Left ventricle myocardium inferior (tissue), 1 donor: Measurements from ENCODE around the gene ADAM10. TPM values are rescaled to one million over a fixed set of nuclear protein-coding genes. Genes with fewer than 3 reads are reported as not detected.
A peak's percentile ranks its signal among the peaks of the same experiment; 100 is the strongest.

Experiments used
- DNase-seq: peaks from one replicate; pipeline ENCODE4 v3.0.0-alpha.2; 2020
- H3K27ac ChIP-seq: fragments of 200-600 bp; replicated peaks from 2 replicates; pipeline ENCODE4 v1.8.0; 2021
- H3K27me3 ChIP-seq: fragments of 200-600 bp; 2 replicates; pipeline ENCODE4 v1.8.0; 2021; ENCODE audit warnings: low read depth
- H3K36me3 ChIP-seq: fragments of 200-600 bp; 2 replicates; pipeline ENCODE4 v1.8.0; 2021
- H3K4me1 ChIP-seq: fragments of 200-600 bp; 2 replicates; pipeline ENCODE4 v1.8.0; 2021
- H3K4me3 ChIP-seq: fragments of 200-600 bp; 2 replicates; pipeline ENCODE4 v1.8.0; 2021; ENCODE audit warnings: mild to moderate bottlenecking, moderate library complexity
- H3K9me3 ChIP-seq: fragments of 200-600 bp; replicated peaks from 2 replicates; pipeline ENCODE4 v1.8.0; 2021
- intact Hi-C: fragments of 100-400 bp; cut with micrococcal nuclease; formaldehyde crosslinking; loops from one replicate; pipeline ENCODE4 v1.11.0; 2022
- total RNA-seq: library from RNA; stranded (reverse); fragmentation: NEBNext Ultra II Directional; extraction: Animal tissue kit (Norgen Biotek cat#: 25700); gene quantifications from one replicate; pipeline ENCODE4 v1.2.1, GENCODE V29; 2021
- TF ChIP-seq, protein P1 (sequence below): fragments of 200-600 bp; IDR thresholded peaks from 2 replicates; pipeline ENCODE4 v1.8.0; 2021; ENCODE audit warnings: antibody characterized with exemption, mild to moderate bottlenecking, borderline replicate concordance
- donor health status: DM: no; HTN: yes; CAD: no; lungs with severe emphysema.

ADAM10 gene
- total RNA-seq, 1 donor from 2014 or later: 74.0 TPM

DNA sequence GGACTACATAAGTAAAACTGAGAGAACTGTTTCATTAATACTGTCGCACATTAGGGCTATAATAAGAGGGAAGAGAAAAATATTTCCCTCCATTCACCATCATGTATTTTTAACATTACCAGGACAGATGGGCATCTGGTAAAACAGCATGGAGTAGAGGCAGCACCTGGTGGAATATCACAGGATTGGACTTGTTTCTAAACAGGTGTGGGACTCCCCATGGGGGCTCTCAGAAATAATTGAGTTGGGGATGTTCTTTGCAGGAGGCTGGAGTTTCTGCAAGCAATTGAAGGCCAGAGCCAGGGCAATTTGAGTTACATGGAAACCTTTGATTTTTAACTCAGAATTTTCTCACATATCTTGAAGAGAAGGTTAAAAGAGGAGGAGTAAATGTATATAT, 13.2 kb upstream of the ADAM10 start:
- intact Hi-C loops: no loop called here
- no peak overlapping the region for H3K27ac ChIP-seq
- TF ChIP-seq, protein P1, sequence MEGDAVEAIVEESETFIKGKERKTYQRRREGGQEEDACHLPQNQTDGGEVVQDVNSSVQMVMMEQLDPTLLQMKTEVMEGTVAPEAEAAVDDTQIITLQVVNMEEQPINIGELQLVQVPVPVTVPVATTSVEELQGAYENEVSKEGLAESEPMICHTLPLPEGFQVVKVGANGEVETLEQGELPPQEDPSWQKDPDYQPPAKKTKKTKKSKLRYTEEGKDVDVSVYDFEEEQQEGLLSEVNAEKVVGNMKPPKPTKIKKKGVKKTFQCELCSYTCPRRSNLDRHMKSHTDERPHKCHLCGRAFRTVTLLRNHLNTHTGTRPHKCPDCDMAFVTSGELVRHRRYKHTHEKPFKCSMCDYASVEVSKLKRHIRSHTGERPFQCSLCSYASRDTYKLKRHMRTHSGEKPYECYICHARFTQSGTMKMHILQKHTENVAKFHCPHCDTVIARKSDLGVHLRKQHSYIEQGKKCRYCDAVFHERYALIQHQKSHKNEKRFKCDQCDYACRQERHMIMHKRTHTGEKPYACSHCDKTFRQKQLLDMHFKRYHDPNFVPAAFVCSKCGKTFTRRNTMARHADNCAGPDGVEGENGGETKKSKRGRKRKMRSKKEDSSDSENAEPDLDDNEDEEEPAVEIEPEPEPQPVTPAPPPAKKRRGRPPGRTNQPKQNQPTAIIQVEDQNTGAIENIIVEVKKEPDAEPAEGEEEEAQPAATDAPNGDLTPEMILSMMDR: no peak
- no peaks in the 10 kb centered on the region for H3K27me3 ChIP-seq
- H3K9me3 ChIP-seq: peaks cover 16% of the 10 kb centered on the region
- H3K4me1 ChIP-seq: no peaks in the 10 kb centered on the region
- H3K4me3 ChIP-seq: no peak overlapping the region
- no peaks in the 10 kb centered on the region for H3K36me3 ChIP-seq
- DNase-seq: no peak

GRCh38 chr15:58762285-58762684, 12.8 kb upstream of the ADAM10 start:
- peaks cover 16% of the 10 kb centered on the region for H3K9me3 ChIP-seq
- H3K27ac ChIP-seq: no peak overlapping the region
- no peak for DNase-seq
- H3K4me3 ChIP-seq: no peak overlapping the region
- H3K4me1 ChIP-seq: no peaks in the 10 kb centered on the region
- TF ChIP-seq, protein P1: no peak
- H3K27me3 ChIP-seq: no peaks in the 10 kb centered on the region
- H3K36me3 ChIP-seq: no peaks in the 10 kb centered on the region
- intact Hi-C loops: no loop called here

GRCh38 chr15:58761010-58761388, 11.5 kb upstream of the ADAM10 start:
- TF ChIP-seq, protein P1: no peak
- H3K4me1 ChIP-seq: no peaks in the 10 kb centered on the region
- no peak for DNase-seq
- no peak overlapping the region for H3K27ac ChIP-seq
- H3K4me3 ChIP-seq: no peak overlapping the region
- H3K9me3 ChIP-seq: peaks cover 16% of the 10 kb centered on the region
- H3K27me3 ChIP-seq: no peaks in the 10 kb centered on the region
- H3K36me3 ChIP-seq: no peaks in the 10 kb centered on the region
- intact Hi-C loops: no loop called here

DNA sequence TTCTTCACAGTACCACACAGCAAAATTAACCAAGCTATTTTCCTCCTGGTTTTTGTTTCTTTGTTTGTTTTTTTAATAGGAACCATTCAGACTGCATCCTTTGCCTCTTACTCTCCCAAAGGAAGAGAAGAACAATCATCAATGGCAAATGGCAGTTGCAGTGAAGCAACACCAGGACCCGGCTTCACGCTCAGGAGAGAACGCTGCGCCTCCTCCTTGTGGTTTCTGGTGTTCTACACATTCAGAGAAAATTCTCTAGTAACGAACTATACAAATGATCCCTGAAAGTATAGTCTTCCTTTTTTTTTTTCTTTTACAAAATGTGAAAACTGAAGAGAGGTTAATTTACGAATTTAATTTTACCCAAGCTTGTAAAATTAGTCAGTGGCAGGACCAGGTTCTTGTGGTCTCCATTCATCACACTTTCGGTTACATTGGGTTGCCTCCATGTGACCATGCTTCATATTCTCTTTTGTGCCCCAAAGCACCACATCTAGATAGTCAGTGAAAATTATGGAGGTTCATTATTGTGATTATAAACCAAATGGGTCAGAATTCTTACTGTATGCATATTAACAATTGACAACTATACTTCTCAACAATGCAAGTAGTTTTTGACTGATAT, 11.0 kb upstream of the ADAM10 start:
- Histone ChIP-seq H3K27ac (no peak overlapping the region), H3K4me3 (no peak overlapping the region), H3K27me3 (no peaks in the 10 kb centered on the region), H3K4me1 (no peaks in the 10 kb centered on the region), H3K36me3 (no peaks in the 10 kb centered on the region), H3K9me3 (peaks cover 16% of the 10 kb centered on the region)
- no peak for DNase-seq
- TF ChIP-seq, protein P1: no peak
- intact Hi-C loops: no loop called here

DNA sequence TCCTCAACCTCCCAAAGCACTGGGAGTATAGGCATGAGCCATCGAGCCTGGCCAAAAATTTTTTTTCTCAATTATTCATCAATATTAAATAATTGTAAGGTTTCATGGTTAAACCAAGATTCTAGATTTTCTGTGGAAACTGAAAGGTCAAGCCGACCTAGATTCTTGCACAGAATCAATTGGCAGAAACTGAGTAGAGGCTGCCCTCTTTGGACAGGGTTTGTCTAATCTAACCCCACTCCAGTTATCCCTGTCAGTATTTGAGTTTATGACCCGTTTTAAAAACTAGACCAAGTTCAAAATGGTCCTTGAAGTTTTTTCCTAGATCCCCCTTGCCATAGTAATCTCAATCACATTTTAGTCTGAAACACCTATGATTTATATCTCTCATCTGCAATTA, 8.6 kb upstream of the ADAM10 start:
- intact Hi-C loops: no loop called here

More for the DNA sequence above, 8.6 kb upstream of the ADAM10 start:
- Histone ChIP-seq H3K27me3 (no peaks in the 10 kb centered on the region), H3K27ac (no peak overlapping the region), H3K4me3 (no peak overlapping the region), H3K9me3 (no peaks in the 10 kb centered on the region), H3K36me3 (no peaks in the 10 kb centered on the region), H3K4me1 (no peaks in the 10 kb centered on the region)
- TF ChIP-seq, protein P1: peak; percentile 47
- no peak for DNase-seq
